ENCODE results near the gene TVP23B.
"Not testable (repeated sequence)": the region's sequence is repeated elsewhere in the genome, so short reads cannot be mapped to it uniquely, and the experiment has no call there.

DNA sequence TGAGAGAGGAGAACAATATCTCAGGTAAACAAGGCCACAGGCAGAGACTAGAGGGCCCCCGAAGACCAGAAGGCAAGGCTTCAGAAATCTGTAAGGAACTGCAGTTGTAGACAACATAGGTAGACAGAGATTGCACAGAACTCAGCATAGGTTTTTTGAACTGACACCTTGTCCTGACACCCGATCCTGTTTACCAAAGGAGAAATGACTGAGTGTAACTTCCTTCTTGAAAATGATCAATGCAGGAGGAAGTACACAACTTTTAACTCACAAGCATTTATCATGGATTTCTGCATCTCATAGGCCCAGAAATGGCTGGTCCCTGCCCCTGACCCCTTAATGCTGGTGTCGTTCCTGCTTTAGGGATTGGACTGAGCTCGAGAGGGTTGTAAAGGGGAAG, 36.3 kb upstream of the TVP23B start:
- TF ChIP-seq, protein P1, sequence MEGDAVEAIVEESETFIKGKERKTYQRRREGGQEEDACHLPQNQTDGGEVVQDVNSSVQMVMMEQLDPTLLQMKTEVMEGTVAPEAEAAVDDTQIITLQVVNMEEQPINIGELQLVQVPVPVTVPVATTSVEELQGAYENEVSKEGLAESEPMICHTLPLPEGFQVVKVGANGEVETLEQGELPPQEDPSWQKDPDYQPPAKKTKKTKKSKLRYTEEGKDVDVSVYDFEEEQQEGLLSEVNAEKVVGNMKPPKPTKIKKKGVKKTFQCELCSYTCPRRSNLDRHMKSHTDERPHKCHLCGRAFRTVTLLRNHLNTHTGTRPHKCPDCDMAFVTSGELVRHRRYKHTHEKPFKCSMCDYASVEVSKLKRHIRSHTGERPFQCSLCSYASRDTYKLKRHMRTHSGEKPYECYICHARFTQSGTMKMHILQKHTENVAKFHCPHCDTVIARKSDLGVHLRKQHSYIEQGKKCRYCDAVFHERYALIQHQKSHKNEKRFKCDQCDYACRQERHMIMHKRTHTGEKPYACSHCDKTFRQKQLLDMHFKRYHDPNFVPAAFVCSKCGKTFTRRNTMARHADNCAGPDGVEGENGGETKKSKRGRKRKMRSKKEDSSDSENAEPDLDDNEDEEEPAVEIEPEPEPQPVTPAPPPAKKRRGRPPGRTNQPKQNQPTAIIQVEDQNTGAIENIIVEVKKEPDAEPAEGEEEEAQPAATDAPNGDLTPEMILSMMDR (conservative IDR thresholded peaks at IDR 0.05; ENCODE audit: low read depth, low read length): not testable (repeated sequence)
- not testable (repeated sequence) for TF ChIP-seq EZH2 (IDR thresholded peaks at IDR 0.05; ENCODE audit: borderline replicate concordance, low read depth, low read length, poor library complexity, severe bottlenecking)

Measured in A673 (cell line).